ENCODE measurements around the gene HOXA13. TPM values are rescaled to one million over a fixed set of nuclear protein-coding genes. Genes with fewer than 3 reads are reported as not detected.

The HOXA13 gene
- total and polyA plus RNA-seq, 10 of the 15 experiments (the other 5 are each of a cell fraction or from before 2014, with no cell fraction given), result not detected

GRCh38 chr7:27219821-27220220 is 19.9 kb upstream of the HOXA13 start:
- ATAC-seq (no peak), DNase-seq (ENCODE audit: low read depth, low spot score) (no peak), FAIRE-seq (no peak)
- Histone ChIP-seq H3K4me3 (no peak overlapping the region), H3K4me1 (ENCODE audit: control insufficient read depth, insufficient read depth, low read length) (no peaks in the 10 kb centered on the region), H3K79me2 (ENCODE audit: control insufficient read depth, insufficient read depth, low read length) (no peaks in the 10 kb centered on the region), H4K20me1 (ENCODE audit: control insufficient read depth, insufficient read depth) (no peaks in the 10 kb centered on the region; the same call in 1 of the 2 replicates), H3K4me2 (ENCODE audit: control insufficient read depth, insufficient read depth) (no peak overlapping the region), H3K9me3 (replicated peaks; ENCODE audit: control insufficient read depth, insufficient read depth, low read length) (no peaks in the 10 kb centered on the region), H3K36me3 (ENCODE audit: control insufficient read depth in 2 of 2, insufficient read depth in 2 of 2, low read length in 1 of 2) (no peaks in the 10 kb centered on the region), H3K9ac (ENCODE audit: control insufficient read depth, insufficient read depth, low read length) (no peak overlapping the region), H2AFZ (ENCODE audit: control insufficient read depth, low read depth, low read length) (no peak overlapping the region), H3K27me3 (replicated peaks in 1 of 2; ENCODE audit: control insufficient read depth in 2 of 2, insufficient read depth in 2 of 2, low read length in 1 of 2) (peaks cover 3 to 11% of the 10 kb centered on the region in 2 experiments), H3K27ac (ENCODE audit: control insufficient read depth, insufficient read depth) (no peak overlapping the region)
- ChIA-PET RAD21 (ENCODE audit: unreplicated experiment) (no interaction called here), SMC1A (ENCODE audit: uncharacterized antibody, unreplicated experiment) (no interaction called here), POLR2A (no interaction called here), CTCF (no interaction called here)
- no peak for TF ChIP-seq BMI1 (IDR thresholded peaks at IDR 0.05; ENCODE audit: borderline replicate concordance)
- 34% methylated on average over 4 of the region's 4 CpGs for WGBS (ENCODE audit: insufficient coverage, insufficient replicate concordance, low lambda C conversion rate, missing lambda C conversion rate)
- intact Hi-C loops (cut with micrococcal nuclease; ENCODE audit: unreplicated experiment), result no loop called here
- BruUV-seq (replicated peaks), result no TSS peak
- in situ Hi-C loops (cut with MboI), result no loop called here

- CTCF ChIA-PET, result interaction anchor here (1.3 kb wide), 1 partner anchor 22 kb away, joined by 3 read pairs; no protein-coding TSS in a partner anchor
- intact Hi-C loops (cut with micrococcal nuclease; ENCODE audit: unreplicated experiment), result no loop called here
These were observed 18.1 kb upstream of the HOXA13 start for GRCh38 chr7:27217951-27218350.

More at GRCh38 chr7:27217951-27218350, 18.1 kb upstream of the HOXA13 start:
- Histone ChIP-seq H3K4me2 (ENCODE audit: control insufficient read depth, insufficient read depth) (no peak overlapping the region), H3K4me3 (no peak overlapping the region), H3K9ac (ENCODE audit: control insufficient read depth, insufficient read depth, low read length) (no peak overlapping the region), H4K20me1 (ENCODE audit: control insufficient read depth, insufficient read depth) (no peaks in the 10 kb centered on the region; the same call in 1 of the 2 replicates), H3K36me3 (ENCODE audit: control insufficient read depth in 2 of 2, insufficient read depth in 2 of 2, low read length in 1 of 2) (no peaks in the 10 kb centered on the region), H3K4me1 (ENCODE audit: control insufficient read depth, insufficient read depth, low read length) (no peaks in the 10 kb centered on the region), H2AFZ (ENCODE audit: control insufficient read depth, low read depth, low read length) (no peak overlapping the region), H3K27me3 (replicated peaks in 1 of 2; ENCODE audit: control insufficient read depth in 2 of 2, insufficient read depth in 2 of 2, low read length in 1 of 2) (peaks cover 3 to 11% of the 10 kb centered on the region in 2 experiments), H3K9me3 (replicated peaks; ENCODE audit: control insufficient read depth, insufficient read depth, low read length) (no peaks in the 10 kb centered on the region), H3K27ac (ENCODE audit: control insufficient read depth, insufficient read depth) (no peak overlapping the region), H3K79me2 (ENCODE audit: control insufficient read depth, insufficient read depth, low read length) (no peaks in the 10 kb centered on the region)
- no TSS peak for BruUV-seq (replicated peaks)
- RAD21 ChIA-PET (ENCODE audit: unreplicated experiment), result interaction anchor here (0.6 kb wide), 1 partner anchor 25 kb away, joined by 3 read pairs; no protein-coding TSS in a partner anchor
- TF ChIP-seq, protein P1, sequence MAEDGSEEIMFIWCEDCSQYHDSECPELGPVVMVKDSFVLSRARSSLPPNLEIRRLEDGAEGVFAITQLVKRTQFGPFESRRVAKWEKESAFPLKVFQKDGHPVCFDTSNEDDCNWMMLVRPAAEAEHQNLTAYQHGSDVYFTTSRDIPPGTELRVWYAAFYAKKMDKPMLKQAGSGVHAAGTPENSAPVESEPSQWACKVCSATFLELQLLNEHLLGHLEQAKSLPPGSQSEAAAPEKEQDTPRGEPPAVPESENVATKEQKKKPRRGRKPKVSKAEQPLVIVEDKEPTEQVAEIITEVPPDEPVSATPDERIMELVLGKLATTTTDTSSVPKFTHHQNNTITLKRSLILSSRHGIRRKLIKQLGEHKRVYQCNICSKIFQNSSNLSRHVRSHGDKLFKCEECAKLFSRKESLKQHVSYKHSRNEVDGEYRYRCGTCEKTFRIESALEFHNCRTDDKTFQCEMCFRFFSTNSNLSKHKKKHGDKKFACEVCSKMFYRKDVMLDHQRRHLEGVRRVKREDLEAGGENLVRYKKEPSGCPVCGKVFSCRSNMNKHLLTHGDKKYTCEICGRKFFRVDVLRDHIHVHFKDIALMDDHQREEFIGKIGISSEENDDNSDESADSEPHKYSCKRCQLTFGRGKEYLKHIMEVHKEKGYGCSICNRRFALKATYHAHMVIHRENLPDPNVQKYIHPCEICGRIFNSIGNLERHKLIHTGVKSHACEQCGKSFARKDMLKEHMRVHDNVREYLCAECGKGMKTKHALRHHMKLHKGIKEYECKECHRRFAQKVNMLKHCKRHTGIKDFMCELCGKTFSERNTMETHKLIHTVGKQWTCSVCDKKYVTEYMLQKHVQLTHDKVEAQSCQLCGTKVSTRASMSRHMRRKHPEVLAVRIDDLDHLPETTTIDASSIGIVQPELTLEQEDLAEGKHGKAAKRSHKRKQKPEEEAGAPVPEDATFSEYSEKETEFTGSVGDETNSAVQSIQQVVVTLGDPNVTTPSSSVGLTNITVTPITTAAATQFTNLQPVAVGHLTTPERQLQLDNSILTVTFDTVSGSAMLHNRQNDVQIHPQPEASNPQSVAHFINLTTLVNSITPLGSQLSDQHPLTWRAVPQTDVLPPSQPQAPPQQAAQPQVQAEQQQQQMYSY (CRISPR knock-in tag; IDR thresholded peaks at IDR 0.05), result no peak
- no peak for TF ChIP-seq GATAD2B (conservative IDR thresholded peaks at IDR 0.05; ENCODE audit: low read depth)
- no peak for TF ChIP-seq IKZF2 (IDR thresholded peaks at IDR 0.05)
- no peak for TF ChIP-seq FOXM1 (IDR thresholded peaks at IDR 0.05; ENCODE audit: low read depth, low read length)
- no peak for TF ChIP-seq POLR2AphosphoS2 (IDR thresholded peaks at IDR 0.05; ENCODE audit: low read depth, low read length)
- in situ Hi-C loops (cut with MboI), result no loop called here
- SMC1A ChIA-PET (ENCODE audit: uncharacterized antibody, unreplicated experiment), result interaction anchor here (0.8 kb wide), 1 partner anchor 22 kb away, joined by 3 read pairs; no protein-coding TSS in a partner anchor
- FAIRE-seq, result no peak
- POLR2A ChIA-PET, result interaction anchor here (0.7 kb wide), 1 partner anchor 166 kb away, joined by 5 read pairs; no protein-coding TSS in a partner anchor
- no peak for ATAC-seq
- no peak for DNase-seq (ENCODE audit: low read depth, low spot score)
